NT2/D1 (cell line): ENCODE data around the gene SCG5.

Source experiments
- SUZ12 ChIP-seq: IDR thresholded peaks from 2 replicates; pipeline ENCODE4 v1.6.1; 2011; ENCODE audit not compliant: insufficient read length, insufficient read depth; ENCODE audit errors: extremely low read depth
- YY1 ChIP-seq: IDR thresholded peaks from 2 replicates; pipeline ENCODE4 v1.6.1; 2011; ENCODE audit not compliant: insufficient read length, insufficient read depth
- ZNF274 ChIP-seq: IDR thresholded peaks from 2 replicates; pipeline ENCODE4 v1.6.1; 2011; ENCODE audit warnings: mild to moderate bottlenecking, low read depth, low read length

GRCh38 chr15:32729700-32730395, 88.3 kb downstream of the SCG5 start:
- no peak for TF ChIP-seq ZNF274
- TF ChIP-seq YY1: no peak
- no peak for TF ChIP-seq SUZ12
